GM12865 (cell line): Measurements from ENCODE around the gene PHLDA1.

Experiments
- DNase-seq: peaks from one replicate; pipeline ENCODE4 v3.0.0; 2010; ENCODE audit warnings: low read depth
- H3K4me3 ChIP-seq: 2 replicates; pipeline ENCODE4 v1.5.1; 2011; ENCODE audit warnings: mild to moderate bottlenecking, low read depth, low read length, control low read depth
- TF ChIP-seq, protein P1 (sequence below): IDR thresholded peaks from 2 replicates; pipeline ENCODE4 v1.5.1; 2011; ENCODE audit warnings: low read length, control low read depth, low read depth, inconsistent platforms; ENCODE audit not compliant: insufficient read depth; ENCODE audit errors: missing control alignments

Gene PHLDA1

GRCh38 chr12:76031081-76031413 is 529 bp downstream of the PHLDA1 start:
- TF ChIP-seq, protein P1, sequence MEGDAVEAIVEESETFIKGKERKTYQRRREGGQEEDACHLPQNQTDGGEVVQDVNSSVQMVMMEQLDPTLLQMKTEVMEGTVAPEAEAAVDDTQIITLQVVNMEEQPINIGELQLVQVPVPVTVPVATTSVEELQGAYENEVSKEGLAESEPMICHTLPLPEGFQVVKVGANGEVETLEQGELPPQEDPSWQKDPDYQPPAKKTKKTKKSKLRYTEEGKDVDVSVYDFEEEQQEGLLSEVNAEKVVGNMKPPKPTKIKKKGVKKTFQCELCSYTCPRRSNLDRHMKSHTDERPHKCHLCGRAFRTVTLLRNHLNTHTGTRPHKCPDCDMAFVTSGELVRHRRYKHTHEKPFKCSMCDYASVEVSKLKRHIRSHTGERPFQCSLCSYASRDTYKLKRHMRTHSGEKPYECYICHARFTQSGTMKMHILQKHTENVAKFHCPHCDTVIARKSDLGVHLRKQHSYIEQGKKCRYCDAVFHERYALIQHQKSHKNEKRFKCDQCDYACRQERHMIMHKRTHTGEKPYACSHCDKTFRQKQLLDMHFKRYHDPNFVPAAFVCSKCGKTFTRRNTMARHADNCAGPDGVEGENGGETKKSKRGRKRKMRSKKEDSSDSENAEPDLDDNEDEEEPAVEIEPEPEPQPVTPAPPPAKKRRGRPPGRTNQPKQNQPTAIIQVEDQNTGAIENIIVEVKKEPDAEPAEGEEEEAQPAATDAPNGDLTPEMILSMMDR: no peak
- peak overlapping the region; percentile 75 for H3K4me3 ChIP-seq
- DNase-seq: no peak

- H3K4me3 ChIP-seq: peak overlapping the region; percentile 75
- peak; percentile 51 for DNase-seq
- TF ChIP-seq, protein P1: no peak
Measured at GRCh38 chr12:76030341-76031080, 1.1 kb downstream of the PHLDA1 start.

- DNase-seq: no peak
- TF ChIP-seq, protein P1: no peak
- H3K4me3 ChIP-seq: peak overlapping the region; percentile 75
Measured at GRCh38 chr12:76029982-76030340, 1.6 kb downstream of the PHLDA1 start.

GRCh38 chr12:76028571-76029277 is 2.9 kb downstream of the PHLDA1 start:
- TF ChIP-seq, protein P1: no peak
- no peak overlapping the region for H3K4me3 ChIP-seq
- no peak for DNase-seq

GRCh38 chr12:76026643-76027063 is 4.9 kb downstream of the PHLDA1 start:
- DNase-seq: no peak
- TF ChIP-seq, protein P1: no peak
- no peak overlapping the region for H3K4me3 ChIP-seq

- TF ChIP-seq, protein P1: no peak
- no peak overlapping the region for H3K4me3 ChIP-seq
- DNase-seq: no peak
Measured at GRCh38 chr12:76025601-76026575, 5.7 kb downstream of the PHLDA1 start.
